Upper lobe of right lung (tissue), 1 donor: ENCODE measurements around the gene KRTCAP2. TPM values are rescaled to one million over a fixed set of nuclear protein-coding genes. Genes with fewer than 3 reads are reported as not detected.
"Not testable (repeated sequence)": the region's sequence is repeated elsewhere in the genome, so short reads cannot be mapped to it uniquely, and the experiment has no call there.

Experiments
- ATAC-seq: fragments of 200-7000 bp; cut with Tn5 transposase; one replicate; pipeline ENCODE4 v1.9.1; 2020; ENCODE audit warnings: mild to moderate bottlenecking, moderate library complexity
- DNase-seq: peaks from one replicate; pipeline ENCODE4 v3.0.0-alpha.2; 2020
- H3K27ac ChIP-seq: fragments of 200-600 bp; one replicate; pipeline ENCODE4 v1.8.0; 2022
- H3K27me3 ChIP-seq: fragments of 200-600 bp; one replicate; pipeline ENCODE4 v1.8.0; 2022; ENCODE audit warnings: mild to moderate bottlenecking
- H3K36me3 ChIP-seq: fragments of 200-600 bp; one replicate; pipeline ENCODE4 v1.8.0; 2022
- H3K4me1 ChIP-seq: fragments of 200-600 bp; one replicate; pipeline ENCODE4 v1.8.0; 2022
- H3K4me3 ChIP-seq: fragments of 200-600 bp; one replicate; pipeline ENCODE4 v1.8.0; 2022; ENCODE audit warnings: mild to moderate bottlenecking
- H3K9me3 ChIP-seq: fragments of 200-600 bp; one replicate; pipeline ENCODE4 v1.8.0; 2022
- CTCF ChIP-seq: fragments of 200-600 bp; IDR thresholded peaks from one replicate; pipeline ENCODE4 v1.8.0; 2022; ENCODE audit warnings: antibody characterized with exemption
- intact Hi-C: fragments of 100-400 bp; cut with DNase I; formaldehyde crosslinking; loops from one replicate; pipeline ENCODE4 v1.11.0; 2022
- total RNA-seq: library from RNA; stranded (reverse); fragmentation: NEBNext Ultra II Directional; extraction: Animal tissue kit (Norgen Biotek cat#: 25700); gene quantifications from one replicate; pipeline ENCODE4 v1.2.1, GENCODE V29; 2021
- donor health status: DM: no; HTN: yes; CAD: no; lungs with severe emphysema.

The KRTCAP2 gene
- total RNA-seq, 1 donor from 2014 or later, result 130 TPM

- no peak for ATAC-seq
- no peaks in the 10 kb centered on the region for H3K27me3 ChIP-seq
- no peaks in the 10 kb centered on the region for H3K36me3 ChIP-seq
- H3K4me3 ChIP-seq, result peak overlapping the region; percentile 52
- DNase-seq, result no peak
- H3K9me3 ChIP-seq, result no peaks in the 10 kb centered on the region
- peaks cover 8% of the 10 kb centered on the region for H3K4me1 ChIP-seq
- TF ChIP-seq CTCF, result no peak
- peak overlapping the region; percentile 88 for H3K27ac ChIP-seq
- intact Hi-C loops, result no loop called here
Measured at GRCh38 chr1:155191904-155192303, 18.8 kb upstream of the KRTCAP2 start.

GRCh38 chr1:155189926-155190325 lies 16.8 kb upstream of the KRTCAP2 start:
- H3K4me1 ChIP-seq, result peaks cover 18% of the 10 kb centered on the region
- ATAC-seq, intact Hi-C loops, H3K27me3 ChIP-seq, H3K27ac ChIP-seq, H3K36me3 ChIP-seq, H3K4me3 ChIP-seq, H3K9me3 ChIP-seq: not testable (repeated sequence)
- DNase-seq, result peak; percentile 66

- no peak for TF ChIP-seq CTCF
- no peaks in the 10 kb centered on the region for H3K36me3 ChIP-seq
- H3K27me3 ChIP-seq, result no peaks in the 10 kb centered on the region
- H3K27ac ChIP-seq, result peak overlapping the region; percentile 66
- peak overlapping the region; percentile 36 for H3K4me3 ChIP-seq
- DNase-seq (no peak), ATAC-seq (no peak)
- peaks cover 18% of the 10 kb centered on the region for H3K4me1 ChIP-seq
- H3K9me3 ChIP-seq, result no peaks in the 10 kb centered on the region
- intact Hi-C loops, result no loop called here
Measured at GRCh38 chr1:155188268-155188667, 15.2 kb upstream of the KRTCAP2 start.

- no peak for TF ChIP-seq CTCF
- Histone ChIP-seq H3K27ac (peak overlapping the region; percentile 66), H3K4me1 (peaks cover 13% of the 10 kb centered on the region), H3K4me3 (peak overlapping the region; percentile 36), H3K27me3 (no peaks in the 10 kb centered on the region), H3K9me3 (no peaks in the 10 kb centered on the region), H3K36me3 (no peaks in the 10 kb centered on the region)
- DNase-seq (no peak), ATAC-seq (peak; percentile 2)
- intact Hi-C loops, result no loop called here
Measured at GRCh38 chr1:155187456-155187891, 14.4 kb upstream of the KRTCAP2 start.

GRCh38 chr1:155186794-155187455 lies 13.8 kb upstream of the KRTCAP2 start:
- intact Hi-C loops, result no loop called here
- TF ChIP-seq CTCF, result no peak
- Histone ChIP-seq H3K36me3 (no peaks in the 10 kb centered on the region), H3K4me3 (peak overlapping the region; percentile 36), H3K27me3 (no peaks in the 10 kb centered on the region), H3K9me3 (no peaks in the 10 kb centered on the region), H3K4me1 (peaks cover 13% of the 10 kb centered on the region), H3K27ac (peak overlapping the region; percentile 66)
- ATAC-seq (peak; percentile 1), DNase-seq (peak; percentile 64)

- DNase-seq (no peak), ATAC-seq (peak; percentile 22)
- peak overlapping the region; percentile 66 for H3K27ac ChIP-seq
- peak overlapping the region; percentile 17 for H3K4me3 ChIP-seq
- H3K27me3 ChIP-seq, result no peaks in the 10 kb centered on the region
- no peaks in the 10 kb centered on the region for H3K36me3 ChIP-seq
- H3K4me1 ChIP-seq, result peaks cover 13% of the 10 kb centered on the region
- intact Hi-C loops, result no loop called here
- no peak for TF ChIP-seq CTCF
- no peaks in the 10 kb centered on the region for H3K9me3 ChIP-seq
Measured at GRCh38 chr1:155186067-155186793, 13.1 kb upstream of the KRTCAP2 start.
